OCI-M1 (cell line): ENCODE measurements around the gene BNIP2.
"Not testable (repeated sequence)": the region's sequence is repeated elsewhere in the genome, so short reads cannot be mapped to it uniquely, and the experiment has no call there.

Experiments
- DNase-seq: peaks from one replicate; lab custom pipeline; 2025; lab: John Stamatoyannopoulos, UW

The BNIP2 gene

DNA sequence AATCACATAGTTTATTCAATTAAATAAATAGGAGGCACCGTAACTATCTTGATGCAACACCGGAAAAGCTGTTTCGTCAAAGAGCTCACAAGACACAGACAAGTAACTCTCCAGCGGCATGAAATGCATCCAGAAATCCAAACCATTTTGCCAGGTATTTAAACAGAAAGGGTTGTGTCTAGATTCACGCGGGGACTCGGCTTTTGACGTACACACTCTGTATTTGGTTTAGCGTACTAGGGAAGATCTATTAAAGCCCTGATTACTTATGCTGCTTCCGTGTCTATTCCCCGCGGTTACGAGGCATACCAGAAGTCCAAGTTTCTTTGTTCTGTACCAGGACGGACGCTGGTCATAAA is 718 bp downstream of the BNIP2 start:
- peak; percentile 79 for DNase-seq

DNA sequence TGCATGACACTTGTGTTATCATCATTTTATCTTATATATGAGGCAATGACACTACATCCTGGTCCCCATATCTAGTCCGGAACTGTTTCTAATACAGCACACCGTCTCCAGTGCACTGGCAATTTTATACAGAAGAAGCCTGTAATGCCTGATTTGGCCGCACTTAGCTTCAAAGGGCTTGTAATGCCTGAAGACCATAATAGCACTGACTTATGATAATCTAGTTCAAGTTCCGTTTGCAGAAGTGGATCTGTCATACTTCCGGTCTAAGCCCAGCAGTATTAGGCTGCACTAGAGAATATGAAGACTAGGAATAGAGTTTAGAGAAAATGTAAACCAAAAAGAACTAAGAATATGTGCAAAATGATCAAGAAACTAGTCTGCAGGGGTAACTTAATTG is 1.3 kb downstream of the BNIP2 start:
- DNase-seq = peak; percentile 72

DNA sequence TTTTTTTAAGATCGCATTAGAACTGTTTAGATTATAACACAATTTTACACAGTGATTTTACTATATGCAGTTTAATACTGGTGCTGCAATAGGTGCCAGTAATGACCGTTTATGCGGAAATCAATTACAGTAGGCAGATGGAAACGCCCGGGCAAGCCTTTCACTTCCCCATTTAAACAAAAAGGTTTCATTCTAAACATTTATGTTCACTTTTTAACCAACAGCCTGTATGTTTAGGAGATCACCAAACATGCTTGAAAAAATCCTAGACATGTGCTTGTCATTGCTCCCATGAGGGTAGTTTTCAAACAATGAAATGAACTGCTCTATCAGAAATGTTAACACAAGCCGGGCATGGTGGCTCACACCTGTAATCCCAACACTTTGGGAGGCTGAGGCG is 2.7 kb downstream of the BNIP2 start:
- no peak for DNase-seq

DNA sequence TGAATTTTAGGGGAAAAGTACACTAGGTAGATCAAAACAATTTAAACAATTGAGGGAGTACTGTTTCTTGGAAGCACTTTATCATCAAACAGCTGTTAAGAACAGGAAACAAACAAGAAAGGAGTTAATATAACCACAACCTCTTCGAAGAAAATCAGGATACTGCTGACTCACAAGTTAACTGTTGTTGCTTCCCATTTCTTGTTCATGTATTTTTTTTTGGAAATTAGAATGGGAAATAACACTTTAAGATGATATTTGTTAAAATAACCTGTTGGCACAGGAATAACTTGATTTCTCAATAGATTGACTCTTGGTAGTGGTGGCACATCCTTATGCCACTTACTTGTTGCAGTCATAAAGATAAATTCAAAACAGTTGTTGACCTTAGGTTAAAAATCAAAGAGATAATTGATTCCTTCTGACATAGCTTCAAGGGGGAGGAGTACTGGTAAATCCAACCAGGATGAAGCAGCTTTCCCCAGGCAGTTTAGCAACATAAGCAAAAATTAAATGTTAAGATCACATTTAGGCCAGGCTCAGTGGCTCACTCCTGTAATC is 3.3 kb downstream of the BNIP2 start:
- peak; percentile 70 for DNase-seq

DNA sequence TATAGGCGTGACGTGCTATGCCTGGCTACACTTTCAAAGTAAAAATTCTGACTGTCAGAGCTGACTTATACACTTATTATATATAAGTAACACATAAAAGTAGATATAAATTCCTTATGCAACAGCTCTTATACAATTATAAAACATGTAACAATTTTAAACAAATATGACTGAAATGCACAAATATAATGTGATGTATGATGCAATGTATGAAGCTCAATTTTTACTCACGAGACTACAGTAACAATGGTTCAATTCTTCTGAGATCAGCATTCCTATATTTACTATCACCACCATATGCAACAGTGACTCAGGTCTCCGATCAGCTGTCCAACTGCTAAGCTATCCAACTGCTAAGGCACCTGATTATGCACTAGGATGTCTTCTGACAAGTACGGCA is 8.2 kb downstream of the BNIP2 start:
- DNase-seq = no peak

DNA sequence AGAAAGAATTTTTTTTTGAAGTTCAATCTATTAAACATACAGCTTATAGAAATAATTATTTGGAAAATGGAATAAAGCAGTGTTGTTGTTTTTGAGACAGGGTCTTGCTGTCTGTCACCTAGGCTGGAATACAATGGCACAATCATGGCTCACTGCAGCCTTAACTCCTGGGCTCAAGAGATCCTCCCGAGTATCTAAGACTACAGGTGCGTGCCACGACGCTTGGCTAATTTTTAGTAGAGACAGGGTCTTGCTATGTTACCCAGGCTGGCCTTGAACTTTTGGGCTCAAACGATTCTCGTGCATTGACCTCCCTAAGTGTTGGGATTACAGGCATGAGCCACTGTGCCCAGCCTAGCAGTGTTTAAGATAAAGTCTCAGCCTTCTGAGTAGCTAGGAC is 8.8 kb downstream of the BNIP2 start:
- DNase-seq = no peak

DNA sequence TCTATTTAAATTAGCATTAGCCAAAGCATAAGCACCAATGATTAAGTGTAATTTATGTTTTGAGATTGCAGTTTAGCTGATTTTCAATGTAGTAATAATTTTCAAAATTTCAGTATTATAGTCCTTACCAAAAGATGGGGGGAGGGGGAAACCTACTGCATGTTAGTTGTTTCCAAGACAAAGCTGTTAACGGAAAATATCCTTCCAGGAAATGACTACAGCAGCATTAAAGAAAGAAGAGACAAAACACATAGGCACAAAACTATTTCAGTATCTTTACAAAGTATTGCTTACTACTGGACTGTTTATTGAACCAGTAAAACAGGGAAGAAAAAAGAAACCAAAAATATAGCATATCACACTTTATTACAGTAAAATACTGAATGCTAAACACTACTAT is 10.5 kb downstream of the BNIP2 start:
- no peak for DNase-seq

DNA sequence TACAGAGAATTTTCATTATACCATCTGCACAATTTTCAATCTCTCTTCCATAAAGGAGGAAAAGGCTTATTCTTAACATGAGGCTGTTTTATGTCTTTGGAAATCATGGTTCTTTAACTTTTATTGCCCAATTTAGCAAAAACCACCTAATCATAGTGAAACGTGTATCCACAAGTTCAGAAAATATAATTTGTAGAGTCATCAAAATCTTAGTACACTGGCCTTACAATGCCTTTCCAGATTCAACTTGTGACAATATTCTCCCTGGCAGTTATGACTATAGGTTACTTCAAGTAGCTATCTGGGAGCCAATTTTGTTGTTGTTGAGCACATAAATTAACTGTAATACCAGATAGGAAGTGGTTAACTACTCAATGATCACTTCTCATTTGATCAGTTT is 10.9 kb downstream of the BNIP2 start:
- no peak for DNase-seq

DNA sequence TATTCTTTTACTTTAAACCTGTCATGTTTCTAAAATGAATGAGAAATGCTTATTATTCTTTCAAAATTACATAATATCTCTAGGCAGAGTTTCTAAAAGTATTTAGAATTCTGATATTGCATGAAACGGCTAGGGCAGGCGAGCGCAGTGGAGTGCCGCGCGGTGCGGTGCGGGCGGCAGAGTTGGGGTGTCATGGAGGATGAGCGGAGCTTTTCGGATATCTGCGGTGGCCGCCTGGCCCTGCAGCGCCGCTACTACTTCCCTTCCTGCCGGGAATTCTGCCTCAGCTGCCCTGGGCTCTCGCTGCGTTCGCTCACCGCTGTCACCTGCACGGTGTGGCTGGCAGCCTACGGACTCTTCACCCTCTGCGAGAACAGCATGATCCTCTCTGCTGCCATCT is 12.6 kb downstream of the BNIP2 start:
- DNase-seq = no peak

DNA sequence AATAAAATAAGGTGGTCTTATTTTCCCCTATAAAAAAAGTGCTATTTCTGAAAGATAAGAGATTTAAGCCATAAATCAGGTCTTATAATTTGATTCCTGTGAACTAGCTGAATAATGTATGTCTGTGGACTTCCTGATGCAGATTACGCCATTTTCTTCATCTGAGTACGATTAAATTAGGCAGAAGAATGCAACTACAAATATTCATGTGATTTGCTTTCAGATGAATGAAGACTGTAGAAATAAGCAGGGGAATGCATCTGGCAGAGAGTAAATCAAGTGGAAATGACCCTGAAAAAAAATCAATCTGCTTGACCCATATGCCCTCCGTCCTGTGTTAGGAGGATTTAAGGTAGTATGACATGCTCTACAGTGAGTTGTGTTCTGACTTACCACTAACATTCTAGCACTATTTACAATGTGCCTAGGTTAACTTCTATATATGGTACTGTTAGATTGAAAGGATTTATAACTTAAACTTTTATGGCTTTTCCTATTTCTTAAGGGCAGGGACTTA is 14.7 kb downstream of the BNIP2 start:
- DNase-seq = no peak

DNA sequence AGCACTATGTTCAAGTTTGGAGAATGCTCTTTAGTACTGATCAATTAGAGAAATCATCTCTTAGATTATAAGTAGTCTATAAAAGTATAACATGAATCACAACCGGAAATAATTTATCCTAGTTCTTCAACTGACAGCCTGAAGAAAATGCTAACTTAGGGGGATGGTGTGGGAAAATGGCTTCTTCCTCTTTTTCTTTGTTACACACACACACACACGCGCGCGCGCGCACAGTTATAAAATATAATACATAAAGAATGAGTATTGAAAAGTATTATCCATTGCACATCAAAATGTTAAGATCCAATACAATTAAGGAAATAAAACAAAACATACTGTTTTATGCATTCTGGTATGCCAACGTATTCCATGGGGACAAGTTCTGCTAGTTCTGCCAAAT is 20.6 kb downstream of the BNIP2 start:
- no peak for DNase-seq

DNA sequence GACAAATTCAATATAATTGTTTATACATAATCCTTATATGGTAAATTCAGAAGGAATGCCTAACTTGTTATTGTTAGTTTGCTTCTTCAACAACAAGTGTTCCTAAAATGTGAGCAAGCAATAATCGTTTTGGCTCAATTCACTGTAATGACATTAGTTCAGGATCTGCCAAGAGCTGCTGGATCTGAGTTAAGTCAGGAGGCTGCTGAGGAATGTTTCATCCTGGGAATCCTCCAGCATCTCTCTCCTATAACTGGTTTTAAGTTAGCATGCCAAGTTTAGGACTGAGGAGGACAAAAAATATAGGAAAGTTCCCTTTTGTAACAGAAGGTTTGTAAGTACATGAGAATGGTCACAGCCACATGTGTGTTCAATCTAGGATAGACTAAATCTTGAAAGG is 26.9 kb downstream of the BNIP2 start:
- DNase-seq = no peak

DNA sequence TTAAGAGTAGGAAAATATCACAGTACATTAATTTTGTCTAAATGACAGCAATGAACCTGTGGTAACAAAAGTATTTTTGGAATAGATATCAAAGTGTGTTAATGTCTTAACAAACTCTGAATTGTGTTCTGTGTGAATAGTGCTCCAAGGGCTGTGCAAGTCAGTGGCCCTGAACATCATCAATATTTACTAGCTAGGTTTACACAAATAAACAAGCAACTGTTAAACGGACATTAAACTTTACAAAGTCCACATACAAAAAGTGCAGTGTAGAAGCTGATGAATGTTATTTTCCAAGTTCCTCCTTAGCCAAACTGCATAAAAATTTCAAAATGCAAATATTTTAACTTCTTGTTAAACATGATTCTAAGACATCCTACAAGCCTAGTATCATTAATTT is 29.8 kb downstream of the BNIP2 start:
- DNase-seq = no peak

DNA sequence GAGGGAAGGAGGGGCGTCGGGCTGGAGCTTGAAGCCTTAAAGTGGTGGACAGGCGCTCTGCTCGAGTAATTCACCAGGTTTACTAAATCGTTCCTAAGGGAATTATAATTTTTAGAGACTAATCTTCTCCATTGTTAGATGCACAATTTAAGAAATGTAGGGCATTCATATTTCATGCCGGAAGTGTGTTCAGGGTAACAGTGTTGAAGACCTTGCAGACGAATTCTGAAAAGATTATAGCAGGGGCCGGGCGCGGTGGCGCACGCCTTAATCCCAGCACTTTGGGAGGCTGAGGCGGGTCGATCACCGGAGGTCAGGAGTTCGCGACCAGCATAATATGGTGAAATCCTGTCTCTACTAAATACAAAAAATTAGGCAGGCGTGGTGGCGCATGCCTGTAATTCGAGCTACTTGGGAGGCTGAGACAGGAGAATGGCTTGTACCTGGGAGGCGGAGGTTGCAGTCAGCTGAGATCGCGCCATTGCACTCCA is 31.4 kb downstream of the BNIP2 start:
- DNase-seq = no peak

DNA sequence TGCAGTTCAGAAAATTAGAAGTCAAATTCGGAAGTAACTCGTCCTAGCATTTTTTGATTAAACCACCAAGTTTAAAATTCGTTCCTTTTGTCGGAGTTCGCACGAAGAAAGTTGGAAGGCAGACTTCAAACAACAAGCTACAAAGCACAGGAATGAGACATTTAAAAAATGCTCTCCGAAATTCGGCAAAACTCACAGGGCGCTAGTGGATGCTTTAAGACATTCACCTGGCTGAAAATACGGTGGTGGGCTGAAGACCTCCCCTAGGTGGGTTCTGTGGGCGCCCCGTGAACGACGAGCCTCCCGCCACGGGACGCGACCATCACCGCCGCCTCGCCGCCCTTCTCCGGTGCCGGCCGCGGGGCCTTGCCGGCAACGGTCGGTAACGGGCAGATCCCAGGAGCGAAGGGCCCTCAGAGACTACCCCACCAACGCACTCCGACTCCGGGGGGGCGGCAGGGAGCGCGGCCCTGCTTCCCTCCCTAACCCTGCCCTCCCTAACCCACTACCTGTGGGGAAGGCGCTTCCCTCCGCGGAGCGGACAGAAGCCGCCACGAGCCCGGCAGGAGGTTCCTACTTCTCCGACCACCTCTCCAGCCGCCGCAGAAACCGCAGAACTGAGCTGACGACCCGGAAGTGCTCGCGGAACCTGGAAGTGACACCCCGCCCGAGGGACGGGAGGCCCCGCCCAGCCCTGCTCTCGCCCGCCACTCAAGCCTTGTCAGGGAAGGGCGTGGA is 32.1 kb downstream of the BNIP2 start, which contains the start of gene GTF2A2:
Gene GTF2A2, minus strand, starts transcription at position 619 of the 738 bp plus-strand sequence. CDS start 5,238 bp downstream, outside the sequence.
- peak; percentile 98 for DNase-seq

DNA sequence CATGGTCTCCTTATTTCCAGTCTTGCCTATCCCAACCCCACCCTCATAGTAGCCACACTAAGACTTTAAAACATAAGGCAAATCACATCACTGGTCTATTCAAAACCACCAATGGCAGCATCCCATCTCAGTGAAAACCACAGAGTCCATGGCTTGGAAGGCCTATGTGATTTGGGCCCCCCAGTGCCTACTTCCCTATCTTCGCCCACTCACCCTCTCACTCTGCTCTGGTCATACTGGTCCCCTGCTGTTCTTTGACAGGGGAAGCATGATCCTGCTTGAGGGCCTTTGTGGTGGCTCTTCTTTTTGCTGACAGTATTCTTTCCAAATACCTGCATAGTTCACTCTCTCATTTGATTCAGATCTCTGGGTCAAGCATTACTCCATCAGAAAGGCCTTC is 35.1 kb downstream of the BNIP2 start:
- no peak for DNase-seq

DNA sequence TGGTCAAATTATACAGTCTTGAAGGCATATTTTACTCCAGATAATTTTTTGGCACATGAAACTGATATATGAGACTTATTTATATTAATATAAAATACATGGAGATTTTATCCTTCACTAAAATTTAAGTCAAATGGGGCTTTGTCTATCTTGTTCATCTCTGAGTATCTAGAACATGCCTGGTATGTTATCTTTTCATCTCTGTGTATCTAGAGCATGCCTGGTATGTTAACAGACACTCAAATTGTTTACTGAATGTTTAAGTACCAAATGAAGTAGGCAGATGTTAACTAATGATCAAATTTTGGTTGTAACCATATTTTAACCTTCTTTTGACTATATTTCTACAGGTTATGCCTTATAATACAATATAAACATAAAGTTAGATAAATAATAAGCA is 39.5 kb downstream of the BNIP2 start:
- DNase-seq = no peak

DNA sequence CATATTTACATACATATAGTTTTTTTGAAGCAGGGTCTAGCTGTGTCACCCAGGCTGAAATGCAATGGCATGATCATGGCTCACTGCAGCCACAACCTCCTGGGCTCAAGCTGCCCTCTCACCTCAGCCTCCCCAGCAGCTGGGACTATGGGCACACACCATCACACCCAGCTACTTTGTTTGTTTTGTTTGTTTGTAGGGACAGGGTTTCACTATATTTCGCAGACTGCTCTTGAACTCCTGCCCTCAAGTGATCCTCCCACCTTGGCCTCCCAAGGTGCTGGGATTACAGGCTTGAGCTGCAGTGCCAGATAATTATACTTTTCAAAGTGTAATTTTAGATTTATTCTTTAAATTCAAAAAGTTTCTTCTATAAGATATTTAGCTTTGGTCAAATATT is 42.0 kb downstream of the BNIP2 start:
- no peak for DNase-seq

DNA sequence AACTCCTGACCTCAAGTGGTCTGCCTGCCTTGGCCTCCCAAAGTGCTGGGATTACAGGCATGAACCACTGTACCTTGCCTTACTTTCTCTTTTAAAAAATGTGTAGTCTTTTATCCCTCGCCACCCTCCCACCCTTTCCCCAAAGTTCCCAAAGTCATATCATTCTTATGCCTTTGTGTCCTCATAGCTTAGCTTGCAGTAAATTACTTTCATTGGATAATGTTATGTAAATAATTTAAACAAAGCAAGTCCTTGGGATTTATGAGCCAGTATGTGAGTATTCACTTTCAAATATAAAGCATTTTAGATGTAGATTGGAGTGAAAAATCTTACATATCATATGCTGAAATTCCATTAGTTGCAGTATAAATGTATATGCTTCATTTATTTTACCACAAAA is 42.8 kb downstream of the BNIP2 start:
- no peak for DNase-seq

DNA sequence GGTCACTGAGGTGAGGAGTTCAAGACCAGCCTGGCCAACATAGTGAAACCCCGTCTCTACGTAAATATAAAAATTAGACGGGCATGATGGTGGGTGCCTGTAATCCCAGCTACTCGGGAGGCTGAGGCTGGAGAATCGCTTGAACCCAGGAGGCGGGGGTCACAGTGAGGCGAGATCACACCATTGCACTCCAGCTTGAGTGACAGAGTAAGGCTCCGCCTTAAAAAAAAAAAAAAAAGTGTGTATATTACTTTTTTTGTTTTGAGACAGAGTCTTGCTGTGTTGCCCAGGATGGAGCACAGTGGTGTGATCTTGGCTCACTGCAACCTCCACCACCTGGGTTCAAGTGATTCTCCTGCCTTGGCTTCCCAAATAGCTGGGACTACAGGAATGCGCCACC is 43.3 kb downstream of the BNIP2 start:
- not testable (repeated sequence) for DNase-seq

DNA sequence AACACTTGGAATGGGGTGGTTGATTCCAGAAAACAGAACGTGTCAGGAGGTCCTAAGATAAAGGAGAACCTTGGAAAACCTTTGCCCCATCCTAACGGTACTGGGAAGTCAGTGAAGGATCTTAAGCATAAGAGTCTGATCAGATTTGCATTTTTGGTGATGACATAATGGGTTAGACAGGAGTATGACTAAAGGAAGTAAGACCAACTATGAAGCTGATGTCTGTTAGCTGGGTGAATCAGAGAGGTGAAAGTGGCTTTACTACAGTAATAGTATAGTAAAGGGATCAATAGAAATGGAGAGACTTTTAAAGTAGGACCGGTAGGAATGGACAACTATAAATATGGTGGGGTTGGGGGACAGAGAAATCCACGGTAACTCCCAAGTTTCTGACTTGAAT is 44.4 kb downstream of the BNIP2 start:
- DNase-seq = no peak

DNA sequence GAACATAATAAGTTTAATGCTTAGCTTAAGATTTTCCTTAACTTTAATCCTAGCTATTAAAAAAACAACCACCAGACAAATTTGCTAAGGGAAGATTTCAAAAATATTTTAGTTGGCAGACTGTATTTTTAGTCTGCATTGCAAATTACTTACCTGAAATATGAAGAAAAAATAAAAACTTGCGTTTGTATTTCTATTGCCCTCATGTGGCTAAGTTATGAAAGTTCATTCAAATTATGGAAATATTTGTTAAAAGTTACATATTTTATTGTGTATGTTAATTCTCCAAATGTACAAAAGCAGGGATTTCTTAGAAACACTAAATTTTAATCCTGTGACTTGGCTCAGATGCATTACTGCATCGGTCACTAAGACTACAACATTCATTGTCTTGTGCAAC is 46.8 kb downstream of the BNIP2 start:
- DNase-seq = no peak

DNA sequence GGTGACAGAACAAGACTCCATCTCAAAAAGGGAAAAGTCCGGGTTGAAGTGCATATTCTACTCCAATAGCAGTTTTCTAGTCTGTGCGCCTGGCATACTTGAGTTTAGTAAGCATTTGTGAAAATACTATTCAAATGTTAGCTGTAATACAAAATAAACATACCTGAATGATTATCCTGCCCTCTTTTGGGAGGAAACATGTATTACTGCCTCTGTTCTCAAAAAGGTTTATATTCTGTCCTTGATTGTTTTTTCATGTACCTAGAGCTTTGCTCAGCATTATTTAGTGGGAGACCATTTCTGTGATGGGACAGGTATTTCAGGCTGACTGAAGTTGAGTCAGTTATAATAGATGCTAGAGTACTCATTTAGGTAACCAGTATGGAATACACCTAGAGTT is 51.6 kb downstream of the BNIP2 start:
- not testable (repeated sequence) for DNase-seq

DNA sequence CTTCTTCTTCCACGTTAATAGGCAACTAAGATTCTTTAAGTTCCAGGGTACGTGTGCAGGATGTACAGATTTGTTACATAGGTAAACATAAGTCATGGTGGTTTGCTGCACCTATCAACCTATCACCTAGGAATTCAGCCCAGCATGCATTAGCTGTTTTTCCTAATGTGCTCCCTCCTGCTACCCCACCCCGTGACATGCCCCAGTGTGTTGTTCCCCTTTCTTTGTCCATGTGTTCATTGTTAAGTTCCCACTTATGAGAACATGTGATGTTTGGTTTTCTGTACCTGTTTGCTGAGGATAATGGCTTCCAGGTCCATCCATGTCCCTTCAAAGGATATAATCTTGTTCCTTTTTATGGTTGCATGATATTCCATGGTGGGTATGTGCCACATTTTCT is 52.9 kb downstream of the BNIP2 start:
- no peak for DNase-seq
